GM18508 (cell line): ENCODE measurements around the gene MAML3.

Experiments
- ATAC-seq: cut with Tn5 transposase; IDR thresholded peaks from one replicate; pipeline ENCODE4 v1.9.1; 2021; ENCODE audit warnings: moderate number of reproducible peaks; ENCODE audit not compliant: insufficient read depth, unreplicated experiment

MAML3 gene

GRCh38 chr4:140157341-140157740 is 3.4 kb upstream of the MAML3 start:
- no peak for ATAC-seq

GRCh38 chr4:140156529-140157171 is 2.7 kb upstream of the MAML3 start:
- ATAC-seq = peak; percentile 64

GRCh38 chr4:140154572-140154891 is 548 bp upstream of the MAML3 start:
- no peak for ATAC-seq

GRCh38 chr4:140153419-140153717 is 616 bp downstream of the MAML3 start:
- ATAC-seq = no peak

- ATAC-seq = no peak
Measured at GRCh38 chr4:140152751-140153418, 1.1 kb downstream of the MAML3 start.

GRCh38 chr4:140152013-140152703 is 1.8 kb downstream of the MAML3 start:
- no peak for ATAC-seq

GRCh38 chr4:140151699-140152012 is 2.3 kb downstream of the MAML3 start:
- ATAC-seq = no peak

- ATAC-seq = no peak
Measured at GRCh38 chr4:140150886-140151698, 2.9 kb downstream of the MAML3 start.

- ATAC-seq = no peak
Measured at GRCh38 chr4:140150636-140150885, 3.4 kb downstream of the MAML3 start.

GRCh38 chr4:140149846-140150635 is 3.9 kb downstream of the MAML3 start:
- no peak for ATAC-seq

- ATAC-seq = no peak
Measured at GRCh38 chr4:140144050-140144449, 9.9 kb downstream of the MAML3 start.

GRCh38 chr4:140141210-140141835 is 12.7 kb downstream of the MAML3 start:
- no peak for ATAC-seq

- ATAC-seq = no peak
Measured at GRCh38 chr4:140140566-140140965, 13.4 kb downstream of the MAML3 start.

GRCh38 chr4:140138428-140138827 is 15.6 kb downstream of the MAML3 start:
- no peak for ATAC-seq

- ATAC-seq = no peak
Measured at GRCh38 chr4:140137671-140138070, 16.3 kb downstream of the MAML3 start.

- ATAC-seq = no peak
Measured at GRCh38 chr4:140136509-140136908, 17.5 kb downstream of the MAML3 start.

GRCh38 chr4:140135529-140136088 is 18.4 kb downstream of the MAML3 start:
- ATAC-seq = no peak

GRCh38 chr4:140134746-140135425 is 19.1 kb downstream of the MAML3 start:
- no peak for ATAC-seq

GRCh38 chr4:140133576-140133975 is 20.4 kb downstream of the MAML3 start:
- ATAC-seq = no peak
